Keratinocyte (primary cell): ENCODE measurements around the gene OTOF.

Experiments used
- EZH2 ChIP-seq: IDR thresholded peaks from one replicate; pipeline ENCODE4 v1.6.1; 2012; ENCODE audit warnings: inconsistent platforms, mild to moderate bottlenecking, low read length, moderate library complexity
- TF ChIP-seq, protein P1 (sequence below), 3 experiments: IDR thresholded peaks in 1 of 3; conservative IDR thresholded peaks in 1 of 3; optimal IDR thresholded peaks in 1 of 3; 2 replicates in 2 of 3; 3 replicates in 1 of 3; pipeline versions ENCODE3 to v1.5.1; 2011; ENCODE audit warnings: low read length in 3 of 3, mild to moderate bottlenecking in 3 of 3, moderate library complexity in 2 of 3, control low read depth in 1 of 3, inconsistent platforms in 1 of 3; ENCODE audit not compliant: insufficient read depth in 2 of 3; ENCODE audit errors: extremely low read depth in 1 of 3

DNA sequence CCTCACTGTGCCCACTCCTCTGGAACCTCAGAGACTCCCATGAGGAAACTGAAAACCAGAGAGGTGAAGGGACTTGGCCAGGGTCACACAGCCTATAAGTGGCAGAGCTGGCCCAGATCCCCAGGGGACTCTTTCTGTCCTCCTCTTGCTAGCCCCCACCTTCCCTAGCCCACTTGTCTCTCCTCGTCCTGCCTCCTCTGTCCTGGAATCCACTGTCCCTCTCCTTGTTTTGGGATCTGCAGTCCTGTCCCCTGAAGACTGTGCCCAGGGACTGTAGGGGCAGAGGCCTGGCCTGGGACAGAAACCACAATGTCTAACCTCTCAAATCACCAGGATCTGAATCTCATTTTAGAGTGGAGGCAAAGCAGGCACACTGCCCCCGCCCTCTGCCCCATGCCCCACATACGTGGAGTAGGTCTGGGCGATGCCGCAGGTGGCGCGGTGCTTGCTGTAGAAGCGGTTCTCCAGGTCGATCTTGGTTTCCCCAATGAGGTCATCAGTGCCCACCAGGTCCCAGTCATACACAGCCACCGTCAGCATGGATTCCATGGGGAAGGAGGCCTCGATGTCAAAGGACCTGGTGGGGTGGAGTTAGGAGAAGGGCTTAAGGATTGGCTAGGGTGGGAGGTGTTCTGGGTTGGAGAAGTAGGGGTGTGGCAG is 12.5 kb downstream of the OTOF start:
- no peak for TF ChIP-seq EZH2
- TF ChIP-seq, protein P1, sequence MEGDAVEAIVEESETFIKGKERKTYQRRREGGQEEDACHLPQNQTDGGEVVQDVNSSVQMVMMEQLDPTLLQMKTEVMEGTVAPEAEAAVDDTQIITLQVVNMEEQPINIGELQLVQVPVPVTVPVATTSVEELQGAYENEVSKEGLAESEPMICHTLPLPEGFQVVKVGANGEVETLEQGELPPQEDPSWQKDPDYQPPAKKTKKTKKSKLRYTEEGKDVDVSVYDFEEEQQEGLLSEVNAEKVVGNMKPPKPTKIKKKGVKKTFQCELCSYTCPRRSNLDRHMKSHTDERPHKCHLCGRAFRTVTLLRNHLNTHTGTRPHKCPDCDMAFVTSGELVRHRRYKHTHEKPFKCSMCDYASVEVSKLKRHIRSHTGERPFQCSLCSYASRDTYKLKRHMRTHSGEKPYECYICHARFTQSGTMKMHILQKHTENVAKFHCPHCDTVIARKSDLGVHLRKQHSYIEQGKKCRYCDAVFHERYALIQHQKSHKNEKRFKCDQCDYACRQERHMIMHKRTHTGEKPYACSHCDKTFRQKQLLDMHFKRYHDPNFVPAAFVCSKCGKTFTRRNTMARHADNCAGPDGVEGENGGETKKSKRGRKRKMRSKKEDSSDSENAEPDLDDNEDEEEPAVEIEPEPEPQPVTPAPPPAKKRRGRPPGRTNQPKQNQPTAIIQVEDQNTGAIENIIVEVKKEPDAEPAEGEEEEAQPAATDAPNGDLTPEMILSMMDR (optimal IDR thresholded peaks at IDR 0.05 in 1 of 3, IDR thresholded peaks at IDR 0.05 in 1 of 3, conservative IDR thresholded peaks at IDR 0.05 in 1 of 3; ENCODE audit: extremely low read depth in 1 of 3, insufficient read depth in 2 of 3, low read length in 3 of 3), result no peak
